Measurements from ENCODE around the gene ANTXRL.

GRCh38 chr10:46286991-46287693 is at the start of gene ANTXRL:
- TF ChIP-seq, protein P1, sequence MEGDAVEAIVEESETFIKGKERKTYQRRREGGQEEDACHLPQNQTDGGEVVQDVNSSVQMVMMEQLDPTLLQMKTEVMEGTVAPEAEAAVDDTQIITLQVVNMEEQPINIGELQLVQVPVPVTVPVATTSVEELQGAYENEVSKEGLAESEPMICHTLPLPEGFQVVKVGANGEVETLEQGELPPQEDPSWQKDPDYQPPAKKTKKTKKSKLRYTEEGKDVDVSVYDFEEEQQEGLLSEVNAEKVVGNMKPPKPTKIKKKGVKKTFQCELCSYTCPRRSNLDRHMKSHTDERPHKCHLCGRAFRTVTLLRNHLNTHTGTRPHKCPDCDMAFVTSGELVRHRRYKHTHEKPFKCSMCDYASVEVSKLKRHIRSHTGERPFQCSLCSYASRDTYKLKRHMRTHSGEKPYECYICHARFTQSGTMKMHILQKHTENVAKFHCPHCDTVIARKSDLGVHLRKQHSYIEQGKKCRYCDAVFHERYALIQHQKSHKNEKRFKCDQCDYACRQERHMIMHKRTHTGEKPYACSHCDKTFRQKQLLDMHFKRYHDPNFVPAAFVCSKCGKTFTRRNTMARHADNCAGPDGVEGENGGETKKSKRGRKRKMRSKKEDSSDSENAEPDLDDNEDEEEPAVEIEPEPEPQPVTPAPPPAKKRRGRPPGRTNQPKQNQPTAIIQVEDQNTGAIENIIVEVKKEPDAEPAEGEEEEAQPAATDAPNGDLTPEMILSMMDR (IDR thresholded peaks at IDR 0.05; ENCODE audit: insufficient read depth, low read depth, low read length) = no peak
- TF ChIP-seq EZH2 (IDR thresholded peaks at IDR 0.05; ENCODE audit: insufficient read depth, low read length) = no peak

Measured in astrocyte (in vitro differentiated cells and primary cell).